HG03280 (cell line): ENCODE measurements around the gene ZNF487.
"Not testable (repeated sequence)": the region's sequence is repeated elsewhere in the genome, so short reads cannot be mapped to it uniquely, and the experiment has no call there.

Experiments
- ATAC-seq: cut with Tn5 transposase; IDR thresholded peaks from one replicate; pipeline ENCODE4 v1.9.1; 2021; ENCODE audit warnings: mild to moderate bottlenecking, moderate library complexity; ENCODE audit not compliant: unreplicated experiment

ZNF487 gene

DNA sequence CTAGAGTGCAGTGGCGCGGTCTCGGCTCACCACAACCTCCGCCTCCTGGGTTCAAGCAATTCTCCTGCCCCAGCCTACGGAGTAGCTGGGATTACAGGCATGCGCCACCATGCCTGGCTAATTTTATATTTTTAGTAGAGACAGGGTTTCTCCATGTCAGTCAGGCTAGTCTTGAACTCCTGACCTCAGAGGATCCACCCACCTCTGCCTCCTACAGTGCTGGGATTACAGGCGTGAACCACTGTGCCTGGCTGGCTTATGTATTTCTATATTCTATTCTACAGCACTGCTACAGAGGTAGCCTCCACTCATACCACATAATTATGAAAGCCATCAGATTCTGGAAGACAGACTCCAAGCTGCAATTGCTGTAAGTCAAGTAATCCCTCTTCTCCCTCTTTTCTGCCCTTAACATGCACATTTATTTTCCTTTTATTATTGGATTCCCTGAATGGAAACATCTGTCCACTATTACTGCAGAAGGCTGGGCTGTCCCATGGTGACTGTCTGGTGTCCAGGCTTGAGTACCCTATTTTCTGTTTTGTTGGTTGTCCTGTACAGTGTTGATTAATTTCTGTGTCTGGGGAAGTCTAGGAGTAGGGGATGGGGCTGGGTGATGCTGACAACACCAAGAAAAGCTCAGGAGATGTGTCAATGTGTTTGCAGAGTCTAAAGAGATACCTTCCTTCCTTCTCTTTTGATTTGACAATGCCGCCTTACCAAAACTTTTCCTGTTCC is 5.8 kb upstream of the ZNF487 start:
- no peak for ATAC-seq

DNA sequence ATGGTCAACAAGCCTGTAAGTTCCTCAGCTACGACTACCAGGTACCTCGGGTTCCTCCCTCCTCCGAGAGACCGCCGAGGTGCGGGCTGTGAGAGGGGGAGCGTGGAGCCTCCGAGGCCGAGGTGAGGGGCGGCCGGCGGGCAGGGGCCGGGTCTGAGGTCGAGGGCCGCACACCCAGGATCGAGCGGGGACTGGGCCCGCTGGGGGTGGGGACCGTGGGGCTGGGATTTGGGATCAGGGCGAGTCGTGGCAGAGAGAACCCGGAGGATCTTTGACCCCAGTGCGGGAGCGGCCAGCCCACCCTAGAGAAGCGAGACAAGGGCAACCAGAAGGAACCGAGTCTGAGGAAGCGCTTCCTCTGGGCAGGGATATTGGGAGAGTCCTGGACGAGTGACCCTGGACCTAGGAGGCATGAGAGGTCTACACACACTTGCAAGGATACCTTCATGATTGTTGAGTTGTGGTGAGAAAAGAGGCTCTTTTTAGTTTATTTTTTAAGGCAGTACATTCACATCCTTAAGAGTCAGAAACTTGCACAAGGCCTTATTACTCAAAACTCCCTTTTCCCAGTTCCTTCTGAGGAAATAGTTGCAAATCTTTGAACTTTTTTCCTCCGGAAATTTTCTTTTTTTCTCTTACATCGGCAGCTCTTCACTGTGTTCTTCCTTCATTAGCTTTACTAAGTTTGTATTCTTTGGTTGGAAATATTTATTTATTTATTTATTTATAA is 395 bp downstream of the ZNF487 start:
- ATAC-seq: no peak

DNA sequence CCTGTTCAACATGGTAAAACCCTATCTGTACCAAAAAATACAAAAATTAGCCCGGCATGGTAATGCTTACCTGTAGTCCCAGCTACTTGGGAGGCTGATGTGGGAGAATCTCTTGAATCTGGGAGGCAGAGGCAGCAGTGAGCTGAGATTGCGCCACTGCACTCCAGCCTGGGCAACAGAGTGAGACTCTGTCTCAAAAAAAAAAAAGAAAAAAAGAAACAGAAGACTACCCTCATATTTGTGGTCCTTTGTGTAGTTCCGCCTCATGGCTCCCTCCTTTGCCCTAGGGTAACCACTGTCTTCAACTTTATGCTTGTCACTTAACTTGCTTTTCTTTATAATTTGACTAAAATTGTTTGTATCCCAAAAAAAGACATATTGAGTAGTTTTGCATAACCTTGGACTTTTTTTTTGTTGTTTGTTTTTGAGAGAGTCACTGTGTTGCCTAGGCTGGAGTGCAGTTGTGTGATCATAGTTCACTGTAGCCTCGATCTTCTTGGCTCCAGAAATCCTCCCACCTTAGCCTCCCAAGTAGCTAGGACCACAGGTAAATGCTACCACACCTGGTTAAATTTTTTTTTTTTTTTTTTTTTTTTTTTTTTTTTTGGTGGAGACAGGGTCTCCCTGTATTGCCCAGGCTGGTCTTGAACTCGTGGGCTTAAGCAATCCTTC is 3.7 kb downstream of the ZNF487 start:
- ATAC-seq: no peak

DNA sequence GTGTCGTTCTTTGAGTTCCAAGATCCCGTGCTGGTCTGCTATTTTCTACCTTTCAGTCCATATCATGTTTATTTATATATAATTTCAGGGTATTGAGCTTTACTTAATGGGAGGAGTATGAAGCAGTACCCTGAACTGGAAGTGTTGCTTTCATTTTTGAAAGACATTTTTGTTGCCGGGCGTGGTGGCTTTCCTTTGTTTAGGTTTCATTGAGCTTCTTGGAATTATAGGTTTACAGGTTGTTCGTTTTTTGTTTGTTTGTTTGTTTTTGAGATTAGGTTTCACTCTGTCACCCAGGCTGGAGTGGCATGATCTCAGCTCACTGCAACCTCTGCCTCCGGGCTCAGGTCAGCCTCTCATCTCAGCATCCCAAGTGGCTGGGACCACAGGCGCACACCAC is 7.4 kb downstream of the ZNF487 start:
- no peak for ATAC-seq

DNA sequence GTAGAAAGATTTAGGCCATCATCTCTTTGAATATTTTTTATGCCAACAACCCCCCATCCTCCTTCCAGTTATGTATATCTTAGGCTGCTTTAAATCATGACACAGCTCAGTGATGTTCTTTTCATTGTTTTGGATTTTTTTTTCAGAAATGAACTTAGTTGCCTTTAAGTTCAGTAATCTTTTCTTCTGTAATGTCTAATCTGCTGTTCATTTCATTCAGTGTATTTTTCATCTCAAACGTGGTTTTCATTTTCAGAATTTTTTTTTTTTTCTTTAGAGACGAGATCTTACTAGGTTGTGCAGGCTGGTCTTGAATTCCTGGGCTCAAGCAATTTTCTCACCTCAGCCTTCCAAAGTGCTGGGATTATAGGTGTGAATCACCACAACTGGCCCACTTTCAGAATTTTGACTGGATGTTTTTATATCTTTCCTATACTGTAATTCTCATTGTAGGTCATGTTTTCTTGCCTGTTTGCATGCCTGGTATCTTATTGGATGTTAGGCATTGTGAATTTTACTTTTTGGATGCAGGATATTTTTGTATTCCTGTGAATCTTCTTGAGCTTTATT is 8.1 kb downstream of the ZNF487 start:
- no peak for ATAC-seq

DNA sequence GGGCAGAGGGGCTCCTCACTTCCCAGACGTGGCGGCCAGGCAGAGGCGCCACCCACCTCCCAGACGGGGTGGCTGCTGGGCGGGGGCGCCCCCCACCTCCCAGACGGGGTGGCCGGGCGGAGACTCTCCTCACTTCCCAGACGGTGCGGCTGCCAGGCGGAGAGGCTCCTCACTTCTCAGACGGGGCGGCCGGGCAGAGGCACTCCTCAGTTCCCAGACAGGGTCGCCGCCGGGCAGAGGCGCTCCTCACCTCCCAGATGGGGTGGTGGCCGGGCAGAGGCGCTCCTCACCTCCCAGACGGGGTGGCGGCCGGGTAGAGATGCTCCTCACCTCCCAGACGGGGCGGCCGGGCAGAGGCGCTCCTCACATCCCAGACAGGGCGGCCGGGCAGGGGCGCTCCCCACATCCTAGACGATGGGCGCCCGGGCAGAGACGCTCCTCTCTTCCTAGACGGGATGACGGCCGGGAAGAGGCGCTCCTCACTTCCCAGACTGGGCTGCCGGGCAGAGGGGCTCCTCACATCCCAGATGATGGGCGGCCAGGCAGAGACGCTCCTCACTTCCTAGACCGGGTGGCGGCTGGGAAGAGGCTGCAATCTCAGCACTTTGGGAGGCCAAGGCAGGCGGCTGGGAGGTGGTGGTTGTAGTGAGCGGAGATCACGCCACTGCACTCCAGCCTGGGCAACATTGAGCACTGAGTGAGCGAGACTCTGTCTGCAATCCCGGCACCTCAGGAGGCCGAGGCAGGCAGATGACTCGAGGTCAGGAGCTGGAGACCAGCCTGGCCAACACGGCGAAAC is 9.5 kb downstream of the ZNF487 start:
- ATAC-seq: not testable (repeated sequence)

DNA sequence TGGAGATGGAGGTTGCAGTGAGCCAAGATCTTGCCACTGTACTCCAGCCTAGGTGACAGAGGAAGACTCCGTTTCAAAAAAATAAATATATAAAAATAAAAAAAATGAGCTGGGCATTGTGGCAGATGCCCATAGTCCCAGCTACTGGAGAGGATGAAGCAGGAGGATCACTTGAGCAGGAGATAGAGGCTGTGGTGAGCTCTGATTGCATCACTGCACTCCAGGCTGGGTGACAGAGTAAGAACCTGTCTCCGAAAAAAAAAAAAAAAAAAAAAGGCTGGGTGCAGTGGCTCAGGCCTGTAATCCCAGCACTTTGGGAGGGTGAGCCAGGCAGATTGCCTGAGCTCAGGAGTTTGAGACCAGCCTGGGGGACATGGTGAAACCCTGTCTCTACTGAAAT is 11.8 kb downstream of the ZNF487 start:
- ATAC-seq: no peak

DNA sequence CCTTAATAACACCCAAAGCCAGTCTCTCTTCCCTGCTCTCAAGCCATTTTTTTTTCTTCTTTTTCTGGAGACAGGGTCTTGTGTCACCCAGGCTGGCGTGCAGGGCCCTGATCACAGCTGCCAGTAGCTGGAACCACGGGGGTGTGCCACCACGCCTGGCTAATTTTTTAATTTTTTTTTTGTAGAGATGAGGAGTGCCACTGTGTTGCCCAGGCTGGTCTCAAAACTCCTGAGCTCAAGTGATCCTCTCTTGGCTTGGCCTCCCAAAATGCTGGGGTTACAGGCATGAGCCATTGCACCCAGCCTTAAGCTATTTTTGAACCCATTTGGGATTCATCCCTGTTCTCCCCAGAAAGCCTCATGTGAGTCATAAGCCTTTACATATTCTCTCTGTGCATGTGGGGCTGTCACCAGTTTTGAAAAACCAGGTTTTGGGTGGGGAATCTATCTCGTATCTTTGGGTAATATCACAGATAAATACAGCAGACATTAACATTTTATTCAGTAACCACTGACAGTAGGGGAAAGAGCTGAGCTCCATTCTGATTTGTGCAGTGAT is 15.5 kb downstream of the ZNF487 start:
- ATAC-seq: no peak

DNA sequence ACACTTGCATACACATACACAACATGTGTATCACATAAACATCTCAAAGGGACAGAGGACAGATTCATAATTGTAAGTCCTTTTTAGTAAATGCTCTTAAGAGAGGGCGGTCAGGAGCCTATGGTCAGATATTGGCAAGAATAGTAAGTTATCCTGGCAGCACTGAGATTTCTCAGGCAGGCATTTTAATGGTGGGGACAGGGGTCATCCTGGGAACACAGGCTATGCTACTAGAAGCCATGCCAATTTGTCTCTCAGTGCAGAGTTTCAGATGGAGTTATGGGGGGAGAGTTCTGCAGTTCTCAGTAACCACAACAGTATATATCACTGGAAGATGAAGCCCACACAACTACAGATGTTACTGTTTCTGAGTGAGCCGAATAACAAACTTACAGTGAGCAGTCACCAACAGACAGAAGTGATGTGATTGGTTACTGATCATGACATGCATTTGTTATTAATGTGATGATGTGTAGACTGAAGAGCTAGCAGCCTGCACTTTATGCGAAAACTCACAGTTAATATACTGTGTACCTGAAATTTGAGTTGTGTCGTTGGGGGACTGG is 16.4 kb downstream of the ZNF487 start:
- ATAC-seq: no peak

DNA sequence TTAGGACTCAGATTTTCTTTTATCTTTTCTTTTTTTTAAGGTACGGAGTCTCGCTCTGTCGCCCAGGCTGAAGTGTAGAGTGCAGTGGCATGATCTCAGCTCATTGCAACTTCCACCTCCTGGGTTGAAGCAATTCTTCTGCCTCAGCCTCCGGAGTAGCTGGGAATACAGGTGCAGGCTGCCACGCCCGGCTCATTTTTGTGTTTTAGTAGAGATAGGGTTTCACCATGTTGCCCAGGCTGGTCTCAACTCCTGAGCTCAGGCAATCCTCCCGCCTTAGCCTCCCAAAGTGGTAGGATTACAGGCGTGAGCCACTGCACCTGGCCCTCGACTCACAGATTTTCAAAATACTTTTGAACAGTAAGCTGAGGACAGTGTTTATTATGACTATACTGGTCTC is 17.1 kb downstream of the ZNF487 start:
- ATAC-seq: not testable (repeated sequence)

DNA sequence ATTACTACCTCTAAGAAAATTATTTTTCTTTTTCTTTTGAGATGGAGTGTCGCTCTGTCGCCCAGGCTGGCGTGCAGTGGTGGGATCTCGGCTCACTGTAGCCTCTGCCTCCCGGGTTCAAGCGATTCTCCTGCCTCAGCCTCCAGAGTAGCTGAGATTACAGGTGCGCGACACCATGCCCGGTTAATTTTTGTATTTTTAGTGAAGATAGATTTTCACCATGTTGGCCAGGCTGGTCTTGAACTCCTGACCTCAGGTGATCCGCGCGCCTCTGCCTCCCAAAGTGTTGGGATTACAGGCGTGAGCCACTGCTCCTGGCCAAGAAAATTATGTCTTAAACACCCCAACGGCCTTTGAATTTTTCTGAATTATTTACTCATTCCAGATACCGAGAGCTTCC is 19.6 kb downstream of the ZNF487 start:
- ATAC-seq: not testable (repeated sequence)

DNA sequence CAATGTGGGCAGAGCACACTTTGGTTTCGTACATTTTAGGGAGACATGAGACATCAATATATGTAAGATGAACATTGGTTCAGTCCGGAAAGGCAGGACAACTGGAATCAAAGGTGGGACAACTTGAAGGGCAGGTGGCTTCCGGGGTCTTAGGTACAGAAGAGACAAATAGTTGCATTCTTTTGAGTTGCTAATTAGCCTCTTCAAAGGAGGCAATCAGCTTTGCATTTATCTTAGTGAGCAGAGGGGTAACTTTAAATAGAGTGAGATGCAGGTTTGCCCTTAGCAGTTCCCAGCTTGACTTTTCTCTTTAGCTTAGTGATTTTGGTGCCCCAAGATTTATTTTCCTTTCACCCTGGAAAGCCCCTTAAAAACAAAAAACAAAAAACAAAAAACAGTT is 21.3 kb downstream of the ZNF487 start:
- ATAC-seq: no peak

DNA sequence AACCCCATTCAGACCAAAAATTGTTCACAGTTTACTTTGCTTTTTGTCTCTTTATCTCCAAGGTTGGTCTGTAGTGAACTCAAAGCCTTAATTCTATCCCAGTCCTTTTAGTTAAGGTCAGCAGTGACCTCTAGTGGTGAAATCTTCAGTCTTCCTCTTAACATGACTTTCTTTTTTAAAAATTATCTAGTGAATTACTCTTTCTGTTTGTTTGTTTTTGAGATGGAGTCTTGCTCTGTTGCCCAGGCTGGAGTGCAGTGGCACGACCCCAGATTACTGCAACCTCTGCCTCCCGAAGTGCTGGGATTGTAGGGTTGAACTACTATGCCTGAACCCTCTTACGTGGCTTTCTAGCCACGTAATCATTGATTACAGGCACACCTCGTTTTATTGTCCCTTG is 25.0 kb downstream of the ZNF487 start:
- peak; percentile 66 for ATAC-seq

DNA sequence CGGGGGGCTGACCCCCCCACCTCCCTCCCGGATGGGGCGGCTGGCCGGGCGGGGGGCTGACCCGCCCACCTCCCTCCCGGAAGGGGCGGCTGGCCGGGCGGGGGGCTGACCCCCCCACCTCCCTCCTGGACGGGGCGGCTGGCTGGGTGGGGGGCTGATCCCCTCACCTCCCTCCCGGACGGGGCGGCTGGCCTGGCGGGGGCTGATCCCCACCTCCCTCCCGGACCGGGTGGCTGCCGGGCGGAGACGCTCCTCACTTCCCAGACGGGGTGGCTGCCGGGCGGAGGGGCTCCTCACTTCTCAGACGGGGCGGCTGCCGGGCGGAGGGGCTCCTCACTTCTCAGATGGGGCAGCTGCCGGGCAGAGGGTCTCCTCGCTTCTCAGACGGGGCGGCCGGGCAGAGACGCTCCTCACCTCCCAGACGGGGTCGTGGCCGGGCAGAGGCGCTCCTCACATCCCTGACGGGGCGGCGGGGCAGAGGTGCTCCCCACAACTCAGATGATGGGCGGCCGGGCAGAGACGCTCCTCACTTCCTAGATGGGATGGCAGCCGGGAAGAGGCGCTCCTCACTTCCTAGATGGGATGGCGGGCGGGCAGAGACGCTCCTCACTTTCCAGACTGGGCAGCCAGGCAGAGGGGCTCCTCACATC is 28.3 kb downstream of the ZNF487 start:
- not testable (repeated sequence) for ATAC-seq

DNA sequence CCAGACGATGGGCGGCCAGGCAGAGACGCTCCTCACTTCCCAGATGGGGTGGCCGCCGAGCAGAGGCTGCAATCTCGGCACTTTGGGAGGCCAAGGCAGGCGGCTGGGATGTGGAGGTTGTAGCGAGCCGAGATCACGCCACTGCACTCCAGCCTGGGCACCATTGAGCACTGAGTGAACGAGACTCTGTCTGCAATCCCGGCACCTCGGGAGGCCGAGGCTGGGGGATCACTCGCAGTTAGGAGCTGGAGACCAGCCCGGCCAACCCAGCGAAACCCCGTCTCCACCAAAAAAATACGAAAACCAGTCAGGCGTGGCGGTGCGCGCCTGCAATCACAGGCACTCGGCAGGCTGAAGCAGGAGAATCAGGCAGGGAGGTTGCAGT is 28.8 kb downstream of the ZNF487 start:
- ATAC-seq: not testable (repeated sequence)

DNA sequence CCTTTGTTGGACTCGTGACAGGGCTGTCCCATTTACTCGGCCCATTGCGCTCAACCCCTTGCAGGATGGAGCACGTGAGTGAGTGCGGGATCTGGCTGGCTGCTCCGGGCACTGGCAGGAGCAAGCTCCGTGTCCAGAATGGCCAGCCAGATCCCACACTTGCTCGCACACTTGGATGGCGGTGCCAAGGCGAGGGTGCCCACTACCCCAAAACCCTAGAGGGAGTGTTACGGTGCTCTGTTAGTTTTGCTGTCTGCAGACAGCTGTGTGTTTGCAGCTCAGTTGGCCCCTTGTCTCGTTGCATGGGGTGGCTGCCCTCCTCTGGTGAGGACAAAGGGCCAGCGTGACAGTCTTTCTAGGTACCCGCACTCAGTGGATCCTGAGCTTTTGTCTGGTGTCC is 34.2 kb downstream of the ZNF487 start:
- ATAC-seq: no peak

DNA sequence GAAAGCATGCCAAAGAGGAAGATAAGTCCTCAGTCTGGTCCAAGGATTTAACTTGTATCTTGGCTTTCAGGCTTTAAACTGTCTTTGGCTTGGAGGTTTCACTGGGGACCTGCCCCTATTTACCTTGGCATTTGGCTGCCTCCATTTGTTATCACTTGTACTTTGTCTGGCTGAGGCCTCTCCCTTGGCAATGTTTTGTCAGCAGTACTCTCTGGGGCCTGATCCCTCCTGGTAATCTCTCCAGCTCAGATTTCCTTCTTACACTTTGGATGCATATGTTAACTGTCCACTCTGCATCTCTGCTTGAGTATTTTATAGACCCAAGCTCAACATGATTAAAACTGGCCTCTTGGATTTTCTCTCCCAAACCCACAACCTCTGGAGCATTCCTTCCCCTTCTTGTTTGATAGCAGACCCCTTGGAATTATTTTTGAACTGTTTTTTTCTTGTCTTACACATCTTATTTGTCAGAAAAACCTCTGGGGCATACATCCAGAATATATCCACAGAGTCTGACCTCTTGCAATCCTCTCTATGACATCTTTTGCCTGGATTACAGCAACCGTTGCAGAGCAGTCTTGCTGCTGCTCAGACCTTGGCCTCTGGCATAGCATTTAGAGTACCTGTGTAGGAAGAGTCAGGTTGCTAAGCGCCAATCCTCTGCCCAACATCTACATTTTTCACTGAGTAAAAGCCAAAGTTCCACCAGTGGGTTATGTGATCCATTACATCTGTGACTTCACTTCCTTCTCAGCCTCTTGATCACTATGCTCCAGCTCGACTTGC is 35.2 kb downstream of the ZNF487 start:
- no peak for ATAC-seq

DNA sequence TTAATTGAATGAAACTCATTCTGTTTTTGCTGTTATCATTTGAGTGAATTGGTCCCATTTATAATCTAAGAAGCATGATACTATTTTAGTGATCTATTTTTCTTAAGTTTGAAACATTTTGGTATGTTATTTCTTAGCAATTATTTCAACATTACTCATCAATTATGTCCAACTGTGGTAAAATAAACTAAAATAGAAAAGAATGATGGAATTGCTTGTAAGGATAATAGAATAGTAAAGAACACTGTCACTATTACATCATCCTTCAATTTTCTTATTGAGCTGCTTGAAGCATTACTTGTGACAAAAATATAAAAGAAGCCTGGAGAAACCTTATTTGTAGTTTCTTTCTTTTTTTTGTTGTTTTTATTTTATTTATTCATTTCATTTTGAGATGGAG is 42.4 kb downstream of the ZNF487 start:
- ATAC-seq: no peak
